ENCODE measurements around the gene ABR.
"Not testable (repeated sequence)": the region's sequence is repeated elsewhere in the genome, so short reads cannot be mapped to it uniquely, and the experiment has no call there.

The ABR gene

DNA sequence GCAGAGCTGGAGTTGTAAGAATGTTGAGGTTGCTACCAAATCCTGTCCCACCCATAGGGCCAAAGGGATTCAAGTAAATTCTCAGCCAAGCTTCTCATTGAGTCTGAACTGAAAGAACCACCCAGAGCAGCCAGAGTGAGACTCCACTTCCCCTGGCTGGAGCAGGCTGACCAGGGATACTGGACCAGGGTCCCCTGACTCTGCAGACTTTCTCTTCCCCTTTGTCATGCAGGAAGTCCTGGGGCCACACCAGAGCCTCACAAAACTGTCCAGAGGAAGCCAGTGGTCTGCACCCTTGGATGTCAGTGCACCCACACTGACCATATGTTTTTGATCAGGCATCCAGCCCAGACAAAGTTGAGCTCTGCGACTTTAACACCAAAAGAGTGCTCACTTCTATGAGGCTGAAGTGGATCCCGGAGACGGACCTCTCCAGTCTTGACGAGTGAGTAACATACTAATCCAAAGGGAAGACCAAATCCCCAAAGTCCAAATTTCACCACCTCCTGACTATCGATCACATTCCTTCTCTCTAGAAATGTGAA lies 204.3 kb downstream of the ABR start:
- DNase-seq: no peak

DNA sequence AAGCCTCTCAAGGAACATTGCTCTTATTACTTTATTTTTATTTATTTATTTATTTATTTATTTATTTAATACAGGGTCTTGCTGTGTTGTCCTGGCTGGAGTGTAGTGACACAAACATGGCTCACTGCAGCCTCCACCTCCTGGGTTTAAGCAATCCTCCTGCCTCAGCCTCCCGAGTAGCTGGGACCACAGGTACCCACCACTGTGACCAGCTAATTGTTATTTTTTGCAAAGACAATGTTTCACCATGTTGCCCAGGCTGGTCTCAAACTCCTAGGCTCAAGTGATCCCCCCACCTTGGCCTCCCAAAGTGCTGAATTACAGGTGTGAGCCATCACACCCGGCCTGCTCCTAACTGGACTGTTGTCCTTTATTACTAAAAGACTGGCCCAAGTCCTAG lies 205.0 kb downstream of the ABR start:
- DNase-seq: not testable (repeated sequence)

DNA sequence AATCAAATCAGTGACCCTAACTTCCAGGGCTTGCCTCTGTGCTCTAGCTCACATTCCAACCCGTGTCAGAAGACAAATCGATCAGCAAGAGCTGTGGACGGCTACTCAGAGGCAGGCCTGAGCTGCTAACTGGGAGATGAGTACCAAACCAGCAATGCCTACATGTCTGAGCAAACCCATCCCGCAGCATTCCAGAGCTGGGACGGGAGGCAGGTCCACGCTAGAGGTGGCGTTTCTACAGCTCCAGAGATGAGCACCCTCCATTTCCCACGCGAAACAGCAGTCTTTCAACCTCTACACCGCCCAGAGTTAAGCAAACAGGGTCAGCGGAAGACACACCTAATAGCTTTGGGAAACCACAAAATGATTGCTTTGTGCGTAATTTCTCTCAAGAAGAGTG lies 206.7 kb downstream of the ABR start:
- DNase-seq: no peak

DNA sequence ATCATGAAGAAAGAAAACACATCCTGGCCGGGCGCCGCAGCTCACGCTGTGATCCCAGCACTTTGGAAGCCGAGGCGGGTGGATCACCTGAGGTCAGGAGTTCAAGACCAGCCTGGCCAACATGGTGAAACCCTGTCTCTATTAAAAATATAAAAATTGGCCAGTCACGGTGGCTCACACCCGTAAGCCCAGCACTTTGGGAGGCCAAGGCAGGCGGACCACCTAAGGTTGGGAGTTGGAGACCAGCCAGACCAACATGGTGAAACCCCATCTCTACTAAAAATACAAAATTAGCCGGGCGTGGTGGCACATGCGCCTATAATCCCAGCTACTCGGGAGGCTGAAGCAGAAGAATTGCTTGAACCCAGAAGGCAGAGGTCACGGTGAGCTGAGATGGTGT lies 207.9 kb downstream of the ABR start:
- not testable (repeated sequence) for DNase-seq

DNA sequence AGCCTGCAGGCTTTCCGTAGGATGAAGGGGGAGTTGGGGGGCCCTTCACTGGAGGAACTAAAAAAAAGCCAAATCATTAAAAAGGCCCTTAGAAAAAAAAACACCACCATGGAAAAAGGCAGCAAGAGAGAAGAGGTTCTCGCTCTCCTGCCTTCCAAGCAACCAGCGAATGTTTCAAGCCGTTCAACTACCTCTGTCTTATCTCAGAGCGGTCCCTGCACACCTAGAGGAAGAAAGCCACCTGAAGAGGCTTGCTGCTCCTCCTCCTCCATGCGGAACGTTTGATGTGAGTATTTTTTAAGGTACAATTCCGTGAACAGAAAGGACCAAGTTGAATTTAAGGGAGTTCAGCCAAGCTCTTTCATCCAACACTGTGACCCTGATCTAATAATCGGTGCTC lies 209.4 kb downstream of the ABR start:
- DNase-seq: no peak

DNA sequence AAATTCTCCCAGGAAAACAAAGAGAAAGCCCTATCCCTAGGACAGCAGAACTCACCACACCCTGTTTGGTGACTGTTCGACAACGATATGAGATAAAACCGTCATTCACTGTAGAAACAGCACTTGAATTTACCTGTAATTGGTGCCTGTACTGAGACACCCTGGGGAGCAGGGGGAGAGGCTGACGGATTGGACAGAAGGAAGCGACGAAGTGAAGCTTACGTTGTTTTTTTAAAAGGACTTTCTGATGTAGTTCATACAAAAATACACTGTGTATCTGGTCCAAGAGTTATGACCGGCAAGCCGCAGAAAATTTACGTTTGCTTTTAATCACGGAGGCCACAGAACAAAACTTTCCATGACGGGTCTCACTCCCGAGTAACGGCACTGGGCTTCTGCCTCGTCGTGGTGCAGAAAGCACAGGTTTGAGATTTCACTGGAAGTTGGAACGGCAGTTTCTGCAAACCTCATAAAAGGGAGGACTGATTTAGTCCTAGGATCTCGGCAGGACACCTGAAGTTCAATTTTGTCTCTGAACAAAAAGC lies 209.9 kb downstream of the ABR start:
- no peak for DNase-seq

DNA sequence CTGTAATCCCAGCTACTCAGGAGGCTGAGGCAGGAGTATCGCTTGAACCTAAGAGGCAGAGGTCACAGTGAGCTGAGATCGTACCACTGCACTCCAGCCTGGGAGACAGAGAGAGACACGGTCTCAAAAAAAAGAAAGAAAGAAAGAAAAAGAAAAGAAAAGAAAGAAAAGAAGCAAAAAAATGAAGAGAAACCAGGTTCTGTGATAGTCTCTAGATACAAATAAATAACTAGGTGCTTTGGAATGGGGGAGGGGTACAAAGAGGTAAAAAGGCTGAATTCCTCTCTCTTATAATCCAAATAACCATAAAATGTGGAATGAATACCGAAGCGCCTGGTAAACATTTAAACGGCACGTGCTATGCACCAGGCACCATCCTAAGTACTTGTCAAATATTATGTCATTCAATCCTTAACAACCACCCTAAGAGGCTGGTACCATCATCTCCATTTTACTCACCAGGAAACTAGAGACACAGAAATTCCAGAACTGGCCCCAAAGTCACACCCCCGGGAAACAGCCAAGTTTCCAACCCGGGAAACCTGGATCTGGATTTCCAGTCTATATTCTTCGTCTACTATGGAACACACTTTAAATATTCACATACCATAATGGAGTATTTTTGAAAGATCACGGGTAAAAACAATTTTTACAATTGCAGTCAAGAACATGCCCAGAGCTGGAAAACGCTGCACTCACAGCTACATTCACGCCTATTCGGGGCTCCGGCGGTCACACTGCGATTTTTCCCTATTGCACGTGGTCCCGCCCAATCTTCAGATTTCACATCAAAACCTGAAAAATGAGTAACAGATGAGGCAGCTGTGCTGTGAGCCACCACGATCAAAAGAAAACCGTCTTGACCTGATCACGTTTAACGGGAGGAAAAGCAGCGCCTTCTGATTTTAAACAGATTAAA lies 210.7 kb downstream of the ABR start:
- DNase-seq: no peak

DNA sequence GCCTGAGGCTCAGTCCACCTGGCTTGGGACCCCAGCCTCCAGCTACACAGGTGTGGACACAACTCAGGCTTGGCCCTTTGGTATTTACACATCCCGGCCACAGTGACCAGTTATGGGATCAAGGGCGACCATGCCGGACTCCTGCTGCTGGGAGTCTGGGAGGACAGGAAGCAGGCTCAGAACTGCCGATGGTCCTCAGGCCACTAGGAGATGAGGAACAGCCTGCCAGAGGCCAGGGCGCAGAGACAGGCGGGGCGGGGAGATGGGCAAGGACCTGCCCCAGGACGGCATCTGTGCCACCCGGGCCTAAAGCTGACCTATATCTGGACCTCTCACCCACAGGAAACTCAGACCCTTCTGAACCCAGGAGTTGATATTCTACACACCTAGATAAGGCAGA lies 212.7 kb downstream of the ABR start:
- DNase-seq: no peak

DNA sequence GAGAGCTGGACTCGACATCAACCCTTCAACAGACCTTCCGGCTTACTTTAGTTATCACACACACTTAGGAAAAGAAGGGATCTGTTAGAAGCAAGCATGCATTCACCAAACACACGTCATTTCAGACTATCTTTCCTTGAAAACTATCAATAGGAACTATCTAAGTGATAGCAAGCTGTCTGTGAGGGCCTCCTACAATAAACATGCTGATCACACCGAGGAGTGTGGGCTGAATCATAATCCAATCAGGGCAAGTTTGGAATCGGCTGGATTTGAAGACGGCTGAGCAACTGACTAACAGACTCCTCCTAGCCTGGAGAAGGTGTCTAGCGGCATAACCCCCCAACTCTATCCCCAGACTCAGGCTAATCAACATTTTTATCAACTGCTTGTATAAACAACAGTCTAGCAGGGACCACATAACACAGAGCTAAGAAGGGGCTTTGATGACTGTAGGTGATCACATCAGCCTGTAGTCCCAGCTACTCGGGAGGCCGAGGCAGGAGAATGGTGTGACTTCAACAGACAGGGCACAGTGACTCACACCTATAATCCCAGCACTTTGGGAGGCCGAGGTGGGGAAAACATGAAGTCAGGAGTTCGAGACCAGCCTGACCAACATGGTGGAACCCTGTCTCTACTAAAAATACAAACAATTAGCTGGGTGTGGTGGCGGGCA lies 214.3 kb downstream of the ABR start:
- DNase-seq: no peak

DNA sequence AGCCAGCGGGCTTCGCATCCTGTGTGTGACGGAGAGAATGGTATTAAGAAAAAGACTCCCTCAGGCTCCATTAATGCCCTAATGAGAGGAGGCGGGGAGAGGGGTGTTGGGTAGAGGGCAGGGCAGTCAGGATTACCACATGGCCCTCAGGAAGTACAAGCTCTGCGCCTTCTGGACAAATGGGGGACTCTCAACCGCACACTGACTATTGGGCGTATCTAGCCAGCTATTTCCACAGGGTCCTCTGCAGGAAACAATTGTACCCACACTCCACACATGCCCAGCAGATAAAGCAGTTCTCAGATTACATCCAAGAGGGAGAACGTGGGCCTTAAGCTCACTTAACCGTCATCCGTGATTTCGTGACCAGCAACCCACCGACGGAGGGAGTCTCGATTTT lies 214.9 kb downstream of the ABR start:
- DNase-seq: no peak

DNA sequence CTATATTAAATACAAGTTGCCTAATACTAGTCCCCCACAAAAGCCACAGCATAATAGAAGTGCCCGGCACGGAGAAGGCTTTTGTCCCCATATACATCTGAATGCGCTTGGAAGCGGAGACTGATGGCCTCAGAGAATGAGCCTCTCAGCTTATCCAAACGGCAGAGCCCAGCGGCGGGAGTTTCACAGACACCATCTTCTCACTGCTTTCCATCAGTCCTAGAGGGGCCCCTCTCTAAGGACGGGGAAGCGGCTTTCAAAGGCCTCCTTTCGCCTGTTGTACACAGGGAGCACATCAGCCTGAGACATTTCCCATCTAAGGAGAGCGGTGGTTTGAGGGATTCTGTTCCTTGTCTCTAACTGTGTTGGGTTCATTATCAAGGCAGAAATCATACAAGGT lies 217.1 kb downstream of the ABR start:
- DNase-seq: no peak

DNA sequence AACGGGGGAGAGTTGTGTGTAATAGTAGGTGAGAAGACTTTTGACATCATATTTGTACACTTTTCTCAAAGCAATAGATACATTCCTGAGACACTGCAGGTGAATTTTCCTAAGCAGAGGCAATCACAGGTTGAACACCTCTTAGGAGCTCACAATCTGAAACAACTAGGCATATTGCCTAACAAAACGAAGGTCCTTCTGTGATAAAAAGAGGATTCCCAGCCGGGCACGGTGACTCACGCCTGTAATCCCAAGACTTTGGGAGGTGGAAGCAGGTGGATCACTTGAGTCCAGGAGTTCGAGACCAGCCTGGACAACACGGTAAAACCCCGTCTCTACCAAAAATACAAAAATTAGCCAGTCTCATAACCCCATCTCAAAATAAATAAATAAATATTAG lies 217.6 kb downstream of the ABR start:
- DNase-seq: no peak

DNA sequence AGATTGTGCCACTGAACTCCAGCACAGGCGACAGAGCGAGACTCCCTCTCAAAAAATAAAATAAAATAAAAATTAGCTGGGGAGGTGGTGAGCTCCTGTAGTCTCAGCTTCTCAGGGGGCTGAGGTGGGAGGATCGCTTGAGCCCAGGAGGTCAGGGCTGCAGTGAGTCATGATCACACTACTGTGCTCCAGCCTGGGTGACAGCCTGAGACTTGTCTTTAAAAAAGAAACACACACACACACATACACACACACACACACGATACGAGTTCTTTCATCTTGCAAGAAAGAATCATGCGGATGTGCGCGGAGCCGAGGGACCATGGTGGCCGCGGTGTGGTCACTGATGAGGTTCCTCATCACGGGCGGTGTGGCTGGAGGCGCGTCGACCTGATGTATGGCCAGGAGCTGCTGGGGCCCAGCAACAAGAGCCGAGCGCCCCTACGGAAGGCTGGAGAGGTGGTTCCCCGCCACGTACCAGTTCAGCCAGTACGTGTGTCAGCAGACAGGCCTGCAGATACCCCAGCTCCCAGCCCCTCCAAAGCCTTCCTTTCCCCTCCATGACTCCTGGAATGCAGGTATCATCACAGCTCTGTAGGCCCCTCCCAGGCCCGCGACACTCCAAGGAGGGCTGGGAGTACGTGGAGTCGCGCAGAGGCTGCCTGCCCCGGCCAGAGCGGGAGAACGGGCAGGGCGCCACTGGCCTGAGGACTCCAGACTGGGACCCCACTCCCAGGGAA lies 220.9 kb downstream of the ABR start:
- no peak for DNase-seq

DNA sequence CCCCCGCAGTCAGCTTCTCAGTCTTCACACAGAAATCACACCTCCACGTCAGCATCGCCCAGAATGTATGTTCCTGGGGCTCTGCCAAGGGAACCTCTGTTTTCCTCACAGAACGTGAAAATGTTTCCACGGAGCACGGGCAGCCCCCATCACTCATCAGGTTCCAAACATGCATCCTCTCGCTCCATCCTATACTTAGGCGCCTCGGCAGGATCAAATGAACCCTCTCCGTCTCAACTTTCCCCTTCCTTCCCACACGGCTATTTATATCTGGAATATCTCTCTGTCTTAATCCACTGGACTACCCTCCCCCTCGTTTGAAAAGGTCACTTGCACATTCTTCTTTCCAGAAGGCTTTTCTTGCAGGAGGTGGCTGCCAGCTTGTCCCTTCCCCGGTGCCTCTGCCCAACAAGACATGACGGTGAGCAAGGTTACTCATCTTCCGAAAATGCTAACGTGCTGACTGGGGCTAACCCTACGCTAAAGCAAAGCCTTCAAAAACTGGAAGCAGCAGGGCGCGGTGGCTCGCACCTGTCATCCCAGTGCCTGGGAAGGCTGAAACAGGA lies 221.8 kb downstream of the ABR start:
- DNase-seq: no peak

DNA sequence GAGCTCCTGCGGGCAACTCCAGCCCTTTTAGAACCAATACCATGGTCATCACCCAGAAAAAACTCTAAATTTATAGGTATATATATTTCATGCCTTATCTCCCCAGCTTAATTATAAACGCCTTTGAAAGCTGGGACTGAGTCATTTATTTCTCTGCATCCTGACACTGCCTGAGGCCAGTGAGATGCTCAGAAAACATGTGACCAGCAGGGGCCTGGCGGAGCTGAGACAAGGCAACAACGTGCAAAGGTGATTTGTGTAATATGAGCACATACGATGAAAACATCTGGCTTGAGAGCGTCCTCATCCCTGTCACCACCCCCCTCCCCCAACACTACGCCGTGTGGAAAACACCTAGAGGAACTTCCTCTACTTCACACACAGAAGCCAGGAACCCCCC lies 222.9 kb downstream of the ABR start:
- no peak for DNase-seq

DNA sequence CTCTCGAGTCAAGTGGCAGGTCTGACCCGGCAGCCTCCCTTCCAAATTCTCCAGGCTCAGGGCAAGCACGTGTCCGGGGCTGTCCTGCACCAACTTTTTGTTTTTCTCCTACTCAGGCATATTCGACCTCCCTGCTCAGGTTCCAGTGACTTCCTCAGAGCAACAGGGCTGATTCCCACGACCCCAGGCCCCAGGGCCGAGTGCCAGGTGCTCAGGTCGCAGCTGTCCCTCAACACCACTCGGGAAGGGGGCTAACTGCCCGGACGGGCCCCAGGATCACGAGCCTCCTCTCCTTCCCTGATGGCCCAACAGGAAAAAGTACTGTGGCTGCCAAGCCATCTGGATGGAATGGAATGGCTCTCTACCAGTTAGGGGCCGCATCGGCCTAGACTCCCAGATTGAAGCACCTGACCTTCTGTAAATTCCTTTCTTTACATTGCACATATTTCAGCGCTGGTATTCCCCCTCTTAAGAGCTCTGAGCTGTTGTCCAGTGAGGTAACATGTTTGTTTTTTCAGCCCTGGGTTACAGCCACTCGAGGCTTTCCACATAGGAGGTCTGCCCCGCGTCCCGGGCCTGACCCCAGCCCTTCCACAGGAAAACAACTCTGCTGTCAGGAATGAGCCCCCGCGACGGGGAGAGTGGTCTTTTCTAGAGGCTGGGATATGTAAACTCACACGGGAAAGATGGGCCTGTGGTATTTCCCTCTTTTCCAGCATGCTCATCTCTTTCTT lies 225.2 kb downstream of the ABR start:
- DNase-seq: no peak

DNA sequence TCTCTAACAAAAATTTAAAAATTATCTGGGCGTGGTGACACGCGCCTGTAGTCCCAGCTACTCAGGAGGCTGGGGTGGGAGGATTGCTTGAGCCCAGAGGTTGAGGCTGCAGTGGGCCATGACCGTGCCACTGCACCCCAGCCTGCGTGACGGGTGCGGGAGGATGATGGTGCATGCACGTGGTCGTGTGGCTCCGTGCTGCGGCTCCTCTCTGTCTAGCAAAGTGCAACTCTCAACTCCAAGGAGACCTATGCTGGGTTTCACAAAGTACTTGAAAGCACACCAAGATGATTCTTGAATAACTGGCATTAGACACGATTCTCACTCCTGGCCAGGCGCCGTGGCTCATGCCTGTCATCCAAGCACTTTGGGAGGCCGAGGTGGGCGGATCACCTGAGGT lies 226.0 kb downstream of the ABR start:
- DNase-seq: no peak

Data from activated T-cell treated with anti-CD3 and anti-CD28 coated beads for 4 hours (primary cell).